Measurements from ENCODE around the gene WWTR1. TPM values are rescaled to one million over a fixed set of nuclear protein-coding genes. Genes with fewer than 3 reads are reported as not detected.
A peak's percentile ranks its signal among the peaks of the same experiment; 100 is the strongest.

Gene WWTR1
- polyA plus RNA-seq, 1 donor = 102 TPM

GRCh38 chr3:149657321-149657925, 402 bp downstream of the WWTR1 start:
- DNase-seq = peak; percentile 52

DNA sequence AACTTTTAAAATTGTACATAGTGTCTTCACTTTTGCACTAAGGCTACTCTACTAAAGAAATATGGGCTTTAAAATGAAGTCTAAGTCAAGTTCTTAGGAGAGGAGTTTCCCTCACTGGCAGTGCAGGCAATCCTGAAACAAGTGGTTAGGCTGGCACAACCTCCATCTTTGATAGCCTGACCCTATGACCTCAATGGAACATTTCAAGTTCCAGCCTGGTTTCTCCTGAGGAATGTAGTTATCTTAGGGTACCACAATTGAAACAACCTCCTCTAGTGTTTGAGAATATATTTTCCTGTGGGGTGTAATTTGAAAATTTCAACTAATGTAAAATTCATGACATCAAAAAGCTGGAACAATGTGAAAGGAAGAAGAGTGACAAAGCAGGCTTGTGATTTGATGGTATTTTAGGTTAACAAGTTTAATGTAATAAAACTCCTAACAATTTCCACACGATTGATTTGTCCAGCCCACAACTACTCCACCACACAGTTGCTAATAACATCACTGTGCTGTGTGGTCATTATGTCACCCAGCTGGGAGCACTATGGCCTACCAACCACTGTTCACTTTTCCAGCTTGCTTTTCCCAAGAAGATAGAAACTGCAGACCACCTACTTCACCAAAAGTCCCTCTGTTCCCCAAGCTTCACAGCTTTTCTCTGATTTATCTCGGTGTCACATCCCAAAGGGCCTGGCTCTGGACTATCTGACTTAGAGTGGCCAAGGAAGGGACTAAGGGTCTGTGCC, 1.8 kb downstream of the WWTR1 start:
- no peak for DNase-seq

GRCh38 chr3:149654188-149654601, 3.6 kb downstream of the WWTR1 start:
- no peak for DNase-seq

DNA sequence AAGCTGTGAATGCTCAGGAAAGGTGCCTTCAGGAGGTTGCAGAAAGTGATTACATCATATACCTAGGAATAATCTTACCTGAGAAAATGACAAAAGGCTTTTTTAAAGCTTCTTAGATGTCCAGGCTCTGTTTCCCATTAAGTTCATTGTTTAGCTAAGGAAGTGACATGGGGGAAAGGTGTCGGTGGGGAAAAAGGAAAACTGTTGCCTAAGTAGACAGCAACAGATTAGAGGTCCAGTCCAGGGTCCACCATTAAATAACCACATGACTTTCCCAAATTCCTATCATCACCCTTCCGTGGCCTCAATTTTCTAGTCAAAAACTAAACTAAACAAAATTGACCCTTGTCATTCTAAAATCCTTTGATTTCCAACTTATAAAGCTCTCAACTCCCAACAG, 4.3 kb downstream of the WWTR1 start:
- no peak for DNase-seq

- no peak for DNase-seq
These were observed 4.7 kb downstream of the WWTR1 start for GRCh38 chr3:149653136-149653535.

DNA sequence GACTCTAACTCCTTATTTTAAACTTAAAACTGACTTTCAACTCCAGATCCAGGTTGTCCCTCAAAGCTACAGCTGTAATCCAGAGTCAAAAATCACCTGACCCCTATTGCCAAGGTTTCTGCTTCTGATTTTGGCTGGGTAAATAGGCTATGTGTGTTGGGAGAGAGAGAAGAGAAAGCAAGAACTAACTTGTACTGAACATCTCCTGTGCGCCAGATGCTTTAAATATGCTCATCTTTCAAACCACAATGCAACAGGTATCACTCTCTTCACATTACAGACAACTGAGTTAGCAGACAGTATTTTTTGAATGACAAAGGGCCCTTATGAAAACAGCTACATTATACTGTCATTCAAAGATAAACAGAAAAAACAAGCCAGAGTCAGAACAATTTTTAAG, 7.0 kb downstream of the WWTR1 start:
- no peak for DNase-seq

DNA sequence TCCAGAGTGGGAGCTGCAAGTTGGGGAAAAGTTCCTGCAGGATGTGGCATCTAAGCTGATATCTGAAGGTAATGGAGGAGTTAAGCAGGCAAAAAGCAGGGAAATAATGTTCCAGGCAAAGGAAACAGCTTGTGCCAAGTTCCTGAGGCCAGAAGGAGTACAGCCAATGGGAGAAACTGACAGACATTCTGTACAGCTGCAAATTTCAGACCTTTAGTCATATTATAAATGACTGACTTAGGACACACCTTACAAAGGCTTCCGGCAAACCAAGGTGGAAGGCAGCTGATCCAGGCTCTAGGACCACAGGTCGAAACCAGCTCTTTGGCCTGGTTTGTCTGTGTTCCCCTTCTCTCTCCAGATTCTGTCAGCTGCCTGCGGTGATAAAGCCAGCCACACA, 9.3 kb downstream of the WWTR1 start:
- DNase-seq = no peak

DNA sequence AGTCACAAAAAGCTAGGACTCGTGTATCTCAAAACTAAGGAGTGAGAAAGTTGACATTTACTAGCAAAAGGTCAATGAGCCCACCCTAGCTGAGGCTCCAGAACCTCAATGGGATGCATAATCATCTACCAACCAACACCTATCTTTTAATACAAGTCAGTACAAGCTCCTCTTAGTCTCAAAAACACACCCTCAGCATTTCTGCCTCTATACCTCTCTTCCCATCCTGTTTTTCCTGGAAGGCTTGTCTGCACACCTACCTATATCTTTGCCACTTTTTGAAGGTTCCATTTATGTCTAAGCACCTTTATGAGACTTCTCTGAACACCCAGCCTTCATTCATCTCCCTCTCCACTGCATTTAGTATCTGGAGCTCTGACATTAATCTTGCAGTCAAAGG, 10.0 kb downstream of the WWTR1 start:
- DNase-seq = no peak

DNA sequence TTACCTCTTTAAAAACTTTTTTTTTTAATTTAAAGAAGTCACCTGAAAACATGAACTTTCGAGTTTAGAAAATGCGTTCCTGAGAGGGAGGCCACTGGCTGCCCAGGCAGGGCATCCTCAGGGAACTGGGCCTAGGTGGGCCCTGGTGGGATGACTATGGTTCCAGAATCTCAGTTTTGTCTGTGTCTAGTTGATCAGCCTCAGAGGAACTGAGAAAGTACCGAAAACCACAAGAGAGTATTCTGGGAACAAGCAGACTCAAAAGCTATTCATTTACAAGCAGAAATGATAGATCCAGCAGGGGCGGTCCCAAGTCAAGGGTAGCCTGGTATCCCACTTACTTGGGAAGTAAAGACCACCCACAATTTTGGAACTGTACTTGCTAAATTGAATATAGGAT, 10.5 kb downstream of the WWTR1 start:
- DNase-seq = no peak

DNA sequence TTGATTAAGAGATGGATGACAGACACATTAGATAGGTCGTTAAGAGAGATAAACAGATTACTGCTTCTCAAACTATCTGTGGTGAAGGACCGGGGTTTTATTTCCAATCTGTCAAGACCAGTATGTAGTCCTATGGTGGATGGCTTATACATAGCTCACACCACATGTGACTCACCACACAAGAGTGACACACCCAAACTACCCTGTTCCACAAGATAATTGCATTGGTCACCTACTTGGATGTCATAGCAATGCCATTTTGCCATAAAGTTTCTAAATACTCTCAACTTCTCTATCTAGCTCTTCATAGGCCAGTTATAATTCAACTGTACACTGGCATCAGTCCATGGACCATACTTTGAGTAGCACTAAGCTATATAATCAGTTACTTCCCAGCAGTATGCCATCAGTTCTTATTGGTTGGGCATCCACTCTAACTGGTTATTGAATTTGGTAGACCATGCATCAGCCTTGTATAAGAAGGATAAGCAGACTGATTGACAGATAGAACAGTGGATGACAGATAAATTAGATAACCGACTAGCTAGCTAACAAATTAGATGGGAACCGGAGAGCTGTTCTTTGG, 11.6 kb downstream of the WWTR1 start:
- DNase-seq = no peak

GRCh38 chr3:149643963-149644362, 13.9 kb downstream of the WWTR1 start:
- DNase-seq = no peak

DNA sequence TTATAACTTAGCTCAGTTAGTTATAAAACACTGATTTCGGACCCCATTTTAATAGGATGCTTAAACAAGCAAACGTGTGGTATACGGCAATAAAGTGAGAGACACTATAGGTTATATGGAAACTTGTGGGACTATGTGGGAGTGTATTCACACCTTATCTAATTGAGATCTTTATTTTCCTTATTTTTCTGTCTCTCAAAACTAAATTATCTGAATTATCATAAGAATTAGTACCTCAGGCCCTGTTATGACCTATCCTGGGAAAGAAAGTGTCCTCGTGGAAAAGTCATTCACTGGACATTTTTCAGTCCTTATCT, 14.4 kb downstream of the WWTR1 start:
- DNase-seq = no peak

- no peak for DNase-seq
These were observed 16.7 kb downstream of the WWTR1 start for GRCh38 chr3:149640976-149641728.

GRCh38 chr3:149639093-149639486, 18.7 kb downstream of the WWTR1 start:
- DNase-seq = no peak

DNA sequence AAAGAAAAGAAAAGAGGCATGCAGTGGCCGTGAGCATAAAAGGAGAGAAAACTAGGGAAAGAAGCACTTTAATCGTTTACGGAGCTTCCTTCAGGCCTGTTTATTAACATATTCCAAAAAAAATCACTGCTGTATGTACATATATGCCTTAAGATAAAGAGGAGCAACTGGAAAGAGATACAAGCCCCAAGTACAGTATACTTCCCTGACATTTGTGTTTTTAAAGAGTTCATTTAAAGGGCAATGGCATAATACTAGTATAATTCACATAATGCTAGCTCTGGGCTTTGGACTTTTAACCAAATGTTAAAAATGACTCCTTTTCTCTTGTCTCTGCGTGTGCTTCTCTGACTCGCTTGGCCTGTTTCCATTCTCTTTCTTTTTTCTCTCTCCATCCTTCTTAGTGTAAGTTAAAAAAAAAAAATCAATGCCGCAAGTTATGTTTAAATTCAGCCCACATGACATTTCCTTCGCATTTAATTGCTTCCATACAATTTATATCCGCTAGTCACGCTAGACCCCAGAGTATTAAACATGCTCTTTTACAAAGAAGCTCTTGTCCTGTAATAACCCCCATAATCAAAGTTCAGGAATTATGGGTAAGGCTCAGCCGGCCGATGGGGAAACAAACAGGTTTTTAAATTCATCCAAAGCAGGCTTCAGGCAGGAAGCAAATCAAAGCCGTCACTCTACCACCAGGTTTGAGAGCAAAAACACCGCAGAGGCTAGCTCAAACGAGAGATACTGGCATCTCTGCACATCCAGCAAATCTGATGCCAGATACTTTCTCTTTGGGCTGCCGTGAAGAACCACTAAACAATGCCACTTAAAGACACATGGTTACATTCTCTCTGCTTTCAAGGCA, 19.4 kb downstream of the WWTR1 start:
- DNase-seq = peak; percentile 35

GRCh38 chr3:149635396-149635795, 22.4 kb downstream of the WWTR1 start:
- no peak for DNase-seq

- no peak for DNase-seq
These were observed 23.3 kb downstream of the WWTR1 start for GRCh38 chr3:149634573-149634972.

DNA sequence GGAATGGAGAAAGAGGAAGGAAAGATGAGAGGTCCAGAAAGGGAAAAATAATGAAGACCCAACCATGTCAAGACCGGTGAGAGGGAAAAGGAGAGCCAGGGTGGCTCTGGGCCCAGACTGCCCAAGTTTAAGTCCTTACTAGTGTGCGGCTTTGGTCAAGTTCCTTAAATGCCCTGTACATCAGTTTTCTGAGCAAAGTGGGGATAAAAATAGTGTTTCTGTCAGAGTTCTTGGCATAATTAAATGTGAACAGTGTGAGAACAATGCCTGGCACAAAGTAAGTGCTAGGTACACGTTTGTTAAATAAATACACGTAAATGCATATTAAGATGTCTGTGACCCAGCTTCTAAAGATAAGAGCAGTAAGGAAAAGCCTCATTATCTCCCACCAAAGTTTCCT, 23.8 kb downstream of the WWTR1 start:
- no peak for DNase-seq

DNA sequence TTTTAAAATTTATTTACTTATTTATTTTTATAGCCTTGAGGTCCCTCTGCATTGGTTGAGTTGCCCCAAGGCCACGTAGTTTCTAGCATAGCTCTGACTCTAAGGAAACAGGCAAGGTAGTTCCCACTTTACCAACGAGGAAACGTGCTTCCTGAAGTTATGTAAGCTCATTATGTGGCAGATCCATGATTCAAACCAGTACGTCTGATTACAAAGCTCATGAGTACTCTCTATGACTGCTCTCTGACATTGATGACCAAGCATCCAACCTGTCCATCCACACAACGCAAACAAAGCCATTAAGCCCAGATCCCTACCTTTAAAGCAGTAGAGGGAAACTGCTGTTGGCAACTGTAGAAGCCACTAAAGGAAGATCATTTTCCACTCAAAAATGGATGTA, 25.6 kb downstream of the WWTR1 start:
- no peak for DNase-seq

GRCh38 chr3:149630806-149631205, 27.0 kb downstream of the WWTR1 start:
- no peak for DNase-seq

DNA sequence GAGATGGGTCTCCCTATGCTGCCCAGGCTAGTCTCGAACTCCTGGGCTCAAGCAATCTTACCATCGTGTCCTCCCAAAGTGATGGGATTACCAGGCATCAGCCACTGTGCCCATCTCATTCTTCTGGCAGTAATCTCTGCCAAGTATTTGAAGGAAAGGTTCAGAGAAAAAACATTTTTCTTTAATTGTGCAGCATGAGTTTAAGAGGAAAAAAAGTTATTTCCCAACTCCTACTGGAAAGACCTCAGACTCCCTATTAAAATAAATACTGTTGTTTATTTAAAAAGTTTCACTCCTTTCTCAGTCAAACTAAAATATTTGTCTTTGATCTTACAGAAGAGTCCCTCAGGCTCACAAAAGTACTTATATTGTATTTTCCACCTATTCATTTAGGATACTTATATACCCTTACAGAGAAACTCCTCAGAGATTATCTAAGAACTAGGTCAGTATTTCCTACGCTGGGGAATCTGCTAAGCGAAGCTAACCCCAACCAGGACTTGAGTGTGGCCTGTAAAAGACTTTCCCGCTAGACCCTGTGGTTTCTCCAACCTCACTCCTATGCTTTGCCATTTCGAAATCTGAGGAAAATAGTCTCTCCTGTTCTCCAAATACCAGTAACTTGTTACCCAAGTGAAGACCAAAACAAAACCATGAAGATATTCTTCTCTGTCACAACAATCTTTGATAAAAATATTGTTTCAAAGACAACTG, 28.7 kb downstream of the WWTR1 start:
- no peak for DNase-seq

DNA sequence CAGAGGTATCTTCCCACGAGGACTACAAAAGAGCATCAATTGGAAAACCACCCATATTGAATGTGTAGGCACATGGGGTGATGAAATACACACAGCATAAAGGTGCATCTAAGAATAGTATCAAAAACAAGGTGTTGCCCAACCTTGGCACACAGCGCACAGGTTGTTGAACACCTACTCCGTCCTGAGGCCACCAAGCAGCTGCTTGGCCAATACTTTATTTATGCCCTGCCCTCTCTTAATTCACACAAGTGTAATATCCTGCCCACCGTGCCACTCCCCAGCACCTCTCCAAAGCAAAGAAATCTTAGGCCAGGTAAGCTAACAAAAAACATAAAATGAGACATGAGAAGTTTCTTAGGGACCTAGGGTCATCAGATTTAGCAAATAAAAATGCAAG, 31.2 kb downstream of the WWTR1 start:
- no peak for DNase-seq

All from left kidney (tissue), 2 donors.